Fibroblast of skin of scalp (primary cell): Measurements from ENCODE around the gene MKS1. TPM values are rescaled to one million over a fixed set of nuclear protein-coding genes. Genes with fewer than 3 reads are reported as not detected.

Experiments
- DNase-seq: peaks from one replicate; pipeline ENCODE4 v3.0.0-alpha.2; 2013
- polyA plus RNA-seq, 2 experiments: library from polyadenylated mRNA; unstranded; fragments of 120-200 nt; gene quantifications; one replicate each; pipeline ENCODE4 v1.2.1, GENCODE V29; 2013; ENCODE audit not compliant: insufficient read length in 2 of 2

Gene MKS1
- polyA plus RNA-seq (2013, experiment 1 of 2; ENCODE audit: insufficient read length) = 11.3 TPM
- 11.4 TPM for polyA plus RNA-seq (2013, experiment 2 of 2; ENCODE audit: insufficient read length)

DNA sequence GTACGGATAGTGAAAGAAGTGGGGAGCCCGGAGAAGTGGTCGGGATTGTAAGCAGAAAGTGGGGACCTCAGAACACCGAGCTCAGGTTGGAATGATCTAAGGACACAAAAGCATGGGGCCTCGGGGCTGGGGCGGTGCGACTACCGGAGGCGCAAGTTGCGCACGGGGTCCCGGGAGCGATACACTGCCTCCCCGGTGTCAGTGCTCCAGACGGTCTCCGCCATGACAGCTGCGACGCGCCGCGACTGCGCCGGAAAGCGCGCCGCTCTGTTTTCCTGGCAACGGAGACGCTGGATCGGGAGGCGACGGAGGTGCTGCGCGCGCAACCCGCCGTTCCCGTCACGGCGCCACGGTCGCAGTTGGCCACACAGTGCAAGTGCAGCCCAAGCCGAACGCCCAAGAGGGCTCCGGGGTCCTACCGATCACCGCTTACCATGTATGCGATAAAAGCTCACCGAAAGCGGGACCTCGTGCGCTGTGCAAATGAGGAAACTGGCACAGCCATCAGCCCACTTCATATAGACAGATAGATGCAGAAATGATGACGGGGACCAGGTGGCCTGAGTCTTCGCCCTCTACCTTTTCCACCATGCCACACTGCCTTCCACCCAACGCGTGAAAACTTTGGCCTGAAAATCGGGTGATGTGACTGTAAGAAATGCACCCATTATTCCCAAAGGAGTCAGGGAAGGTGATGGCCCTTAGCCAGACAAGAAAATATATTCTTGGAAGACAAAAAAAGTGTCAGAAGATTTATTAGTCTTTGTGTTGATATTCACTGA, at the start of gene MKS1:
TSS of gene MKS1 (minus strand) at position 249 of the 782 bp plus-strand sequence. CDS start at position 224, 25 bp downstream.
- peak; percentile 91 for DNase-seq

DNA sequence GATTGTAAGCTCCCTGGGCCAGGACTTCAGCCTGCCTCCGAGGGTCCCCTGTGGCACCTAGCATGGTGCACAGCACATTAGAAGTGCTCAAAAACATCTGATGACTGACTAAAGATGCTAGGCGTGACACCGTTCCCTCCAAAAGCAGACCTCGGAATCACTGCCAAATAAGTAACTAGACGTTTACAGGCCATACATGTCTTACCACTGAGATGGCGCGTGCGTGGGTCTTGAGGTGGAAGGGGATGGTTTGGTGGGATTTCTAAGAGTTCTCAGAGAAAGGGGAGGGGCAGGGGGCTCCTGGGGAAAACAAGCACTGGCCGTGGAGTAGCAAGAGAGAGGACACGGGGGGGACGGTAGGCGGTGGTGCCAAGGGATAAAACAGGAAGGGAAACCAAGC, 49.3 kb upstream of the MKS1 start:
- no peak for DNase-seq

DNA sequence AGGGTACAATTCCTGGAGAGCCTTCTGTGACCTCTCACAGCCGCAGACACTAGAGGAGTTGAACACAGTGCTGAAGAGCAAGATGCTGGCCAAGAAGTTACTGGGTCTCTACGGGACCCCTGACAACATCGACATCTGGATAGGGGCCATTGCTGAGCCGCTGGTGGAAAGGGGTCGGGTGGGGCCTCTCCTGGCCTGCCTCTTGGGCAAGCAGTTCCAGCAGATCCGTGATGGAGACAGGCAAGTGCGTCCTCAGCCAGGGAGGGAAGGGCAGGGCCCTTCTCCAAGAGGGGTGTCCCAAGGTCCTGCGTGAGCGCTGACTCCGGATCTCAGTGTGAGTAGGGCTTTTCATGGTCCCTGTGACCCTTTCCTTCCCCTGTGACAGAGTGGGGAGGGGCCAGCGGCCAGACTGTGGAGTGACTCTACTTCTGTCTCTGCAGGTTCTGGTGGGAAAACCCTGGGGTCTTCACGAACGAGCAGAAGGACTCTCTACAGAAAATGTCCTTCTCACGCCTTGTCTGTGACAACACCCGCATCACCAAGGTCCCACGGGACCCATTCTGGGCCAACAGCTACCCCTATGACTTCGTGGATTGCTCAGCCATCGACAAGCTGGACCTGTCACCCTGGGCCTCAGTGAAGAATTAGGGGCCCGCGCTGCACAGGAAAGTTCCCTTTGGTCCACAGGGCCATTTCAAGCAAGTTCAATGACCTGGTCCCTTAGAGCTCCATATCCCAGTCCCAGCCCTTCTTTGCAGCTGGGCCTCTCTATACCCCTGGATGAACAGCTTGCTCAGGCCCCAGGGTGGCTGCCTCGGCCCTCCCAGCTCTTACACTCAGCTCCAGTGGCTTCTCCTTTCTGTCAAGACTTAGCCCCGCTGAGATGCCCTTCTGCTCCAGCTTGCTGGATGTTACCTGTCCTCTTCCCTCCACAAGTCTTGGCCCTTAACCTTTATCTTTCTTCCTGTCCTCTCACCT, 48.6 kb upstream of the MKS1 start:
- DNase-seq = no peak

DNA sequence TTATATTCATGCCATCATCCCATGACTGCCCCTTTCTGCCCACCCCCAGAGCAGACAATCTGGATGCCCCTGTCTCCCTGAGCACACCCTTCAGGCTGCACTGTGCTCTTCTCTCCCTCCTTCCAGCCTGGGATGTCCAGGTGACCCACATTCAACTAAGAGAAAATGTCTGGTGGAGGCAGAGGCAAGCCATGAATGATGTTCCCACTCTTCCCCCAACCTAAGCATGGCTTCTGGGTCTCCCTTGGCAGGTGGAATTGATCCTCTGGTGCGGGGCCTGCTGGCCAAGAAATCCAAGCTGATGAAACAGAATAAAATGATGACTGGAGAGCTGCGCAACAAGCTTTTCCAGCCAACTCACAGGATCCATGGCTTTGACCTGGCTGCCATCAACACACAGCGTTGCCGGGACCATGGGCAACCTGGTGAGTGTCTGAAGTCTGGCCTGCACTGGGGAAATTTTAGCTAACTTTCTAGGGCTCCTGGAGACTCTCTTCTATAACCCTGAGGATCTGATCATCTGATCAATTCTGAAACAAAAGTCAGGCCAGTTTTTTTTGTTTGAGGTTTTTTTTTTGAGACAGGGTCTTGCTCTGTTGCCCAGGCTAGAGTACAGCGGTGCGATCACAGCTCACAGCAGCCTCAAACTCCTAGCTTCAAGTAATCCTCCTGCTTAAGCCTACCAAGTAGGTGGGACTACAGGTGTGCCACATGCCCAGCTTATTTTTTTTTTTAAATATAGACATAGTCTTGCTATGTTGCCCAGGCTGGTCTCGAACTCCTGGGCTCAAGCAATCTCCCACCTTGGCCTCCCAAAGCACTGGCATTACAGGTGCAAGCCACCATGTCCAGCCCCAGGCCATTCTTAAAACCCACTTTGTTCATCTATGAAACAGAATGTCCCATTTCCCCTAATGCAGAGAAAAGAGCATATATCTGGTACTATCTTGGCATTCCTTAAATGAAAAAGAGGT, 47.1 kb upstream of the MKS1 start:
- DNase-seq = no peak

DNA sequence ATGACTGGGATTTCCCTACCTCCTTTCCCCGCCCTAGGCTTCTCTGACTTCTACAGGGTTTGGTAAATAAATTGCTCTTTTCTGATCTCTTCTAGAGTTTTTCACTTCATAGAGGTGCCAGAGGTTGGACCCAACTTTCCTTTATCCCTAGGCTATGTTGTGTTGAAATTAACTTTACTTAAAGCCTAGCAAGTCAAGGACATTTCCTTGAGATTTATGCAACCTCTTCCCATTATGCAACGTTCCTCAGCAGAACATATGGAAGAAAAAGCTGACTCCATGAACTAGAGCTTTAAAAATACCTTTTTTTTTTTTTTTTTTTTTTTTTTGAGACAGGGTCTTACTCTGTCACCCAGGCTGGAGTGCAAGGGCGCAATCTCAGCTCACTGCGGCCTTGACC, 46.2 kb upstream of the MKS1 start:
- no peak for DNase-seq

DNA sequence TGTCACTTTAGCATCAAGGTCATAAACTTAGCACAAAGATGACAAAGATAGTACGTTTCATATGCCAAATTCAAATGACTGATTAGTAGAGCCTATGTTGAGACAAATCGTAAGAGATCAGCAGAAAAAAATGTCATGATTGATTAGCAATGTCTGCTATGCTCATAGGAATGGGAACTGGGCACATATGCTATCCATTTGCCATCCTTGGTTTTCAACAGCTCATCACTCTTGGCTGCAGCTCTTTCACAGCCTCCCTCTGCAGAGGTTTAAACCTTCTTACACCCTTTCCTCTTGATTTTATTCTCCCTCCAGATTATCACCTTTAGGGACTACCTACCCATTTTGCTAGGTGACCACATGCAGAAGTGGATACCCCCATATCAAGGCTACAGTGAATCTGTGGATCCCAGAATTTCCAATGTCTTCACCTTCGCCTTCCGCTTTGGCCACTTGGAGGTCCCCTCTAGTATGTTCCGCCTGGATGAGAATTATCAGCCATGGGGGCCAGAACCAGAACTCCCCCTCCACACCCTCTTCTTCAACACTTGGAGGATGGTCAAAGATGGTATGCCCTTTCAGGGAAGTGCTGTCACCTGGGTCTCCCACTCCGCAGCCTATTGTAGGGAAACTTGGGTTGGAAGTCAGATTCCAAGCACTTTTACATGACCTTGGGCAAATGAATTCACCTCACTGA, 45.5 kb upstream of the MKS1 start:
- no peak for DNase-seq

DNA sequence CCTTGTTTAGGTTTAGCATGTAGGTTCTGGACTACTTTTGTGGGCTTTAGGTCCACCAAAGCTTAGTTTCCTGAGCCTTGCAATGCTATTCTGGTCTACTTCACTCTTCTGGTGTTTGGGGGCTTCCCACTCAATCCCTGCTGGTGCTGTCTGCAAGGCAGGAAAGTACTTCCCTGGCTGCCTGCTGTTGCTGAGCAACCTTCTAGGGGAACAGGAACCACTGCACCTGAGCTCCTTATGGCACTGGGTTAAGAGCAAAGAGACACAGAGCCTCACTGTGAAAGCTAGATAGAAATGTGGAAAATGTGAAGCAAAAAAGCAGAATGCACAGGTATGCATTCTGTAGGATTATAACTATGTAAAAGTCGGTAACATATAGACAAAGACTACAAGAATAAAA, 44.7 kb upstream of the MKS1 start:
- DNase-seq = no peak

DNA sequence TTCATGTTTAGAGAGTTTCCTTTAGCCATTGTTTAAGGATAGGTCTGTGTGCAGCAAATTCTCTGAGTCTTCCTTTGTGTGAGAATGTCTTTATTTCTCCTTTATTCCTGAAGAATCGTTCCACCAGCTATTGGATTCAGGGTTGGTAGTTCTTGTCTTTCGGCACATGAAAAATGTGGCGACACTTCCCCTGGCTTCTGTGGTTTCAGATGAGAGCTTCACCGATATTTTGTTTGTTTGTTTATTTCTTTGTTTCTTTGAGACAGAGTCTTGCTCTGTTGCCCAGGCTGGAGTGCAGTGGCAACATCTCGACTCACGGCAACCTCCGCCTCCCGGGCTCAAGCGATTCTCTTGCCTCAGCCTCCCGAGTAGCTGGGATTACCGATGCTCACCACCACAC, 43.1 kb upstream of the MKS1 start:
- DNase-seq = no peak

DNA sequence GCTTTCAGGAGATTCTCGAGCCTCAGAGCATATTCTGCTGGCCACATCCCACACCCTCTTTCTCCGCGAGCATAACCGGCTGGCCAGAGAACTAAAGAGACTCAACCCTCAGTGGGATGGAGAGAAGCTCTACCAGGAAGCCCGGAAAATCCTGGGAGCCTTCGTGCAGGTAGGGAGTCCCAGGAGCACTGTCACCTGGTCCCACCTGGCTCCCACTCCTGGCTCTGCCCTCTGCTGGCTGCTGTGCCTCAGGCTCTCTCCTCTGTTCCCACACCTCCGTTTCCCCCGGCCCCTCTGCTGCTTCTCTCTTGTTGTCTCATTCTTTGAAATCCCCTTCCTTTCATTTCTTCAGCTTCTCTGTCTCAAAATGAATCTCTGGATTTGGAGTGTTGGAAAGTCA, 35.7 kb upstream of the MKS1 start:
- no peak for DNase-seq

DNA sequence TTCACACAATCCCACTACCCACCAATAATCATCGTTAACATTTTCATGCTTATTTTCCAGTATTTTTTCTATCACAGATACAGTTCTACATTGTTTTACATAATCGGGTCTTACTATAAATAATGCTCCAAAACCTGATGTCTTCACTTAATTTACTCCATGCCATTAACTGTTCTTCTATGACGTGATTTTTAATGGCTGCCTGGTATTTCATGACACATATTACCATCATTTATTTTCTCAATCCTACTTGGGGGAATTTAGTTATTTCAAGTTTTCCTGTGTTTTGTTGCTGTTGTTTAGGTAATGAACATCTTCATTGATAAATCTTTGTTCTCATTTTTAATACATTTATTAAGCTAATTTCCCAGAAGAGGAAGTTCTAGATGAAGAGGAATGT, 34.0 kb upstream of the MKS1 start:
- DNase-seq = no peak

DNA sequence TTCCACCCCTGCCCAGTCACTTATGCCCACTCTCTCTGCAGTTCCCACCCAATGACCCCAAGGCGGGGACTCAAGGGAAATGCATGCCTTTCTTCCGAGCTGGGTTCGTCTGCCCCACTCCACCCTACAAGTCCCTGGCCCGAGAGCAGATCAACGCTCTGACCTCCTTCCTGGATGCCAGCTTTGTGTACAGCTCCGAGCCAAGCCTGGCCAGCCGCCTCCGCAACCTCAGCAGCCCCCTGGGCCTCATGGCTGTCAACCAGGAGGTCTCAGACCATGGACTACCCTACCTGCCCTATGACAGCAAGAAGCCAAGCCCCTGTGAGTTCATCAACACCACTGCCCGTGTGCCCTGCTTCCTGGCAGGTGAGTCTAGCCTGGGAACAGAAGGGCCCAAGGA, 33.1 kb upstream of the MKS1 start:
- DNase-seq = no peak

DNA sequence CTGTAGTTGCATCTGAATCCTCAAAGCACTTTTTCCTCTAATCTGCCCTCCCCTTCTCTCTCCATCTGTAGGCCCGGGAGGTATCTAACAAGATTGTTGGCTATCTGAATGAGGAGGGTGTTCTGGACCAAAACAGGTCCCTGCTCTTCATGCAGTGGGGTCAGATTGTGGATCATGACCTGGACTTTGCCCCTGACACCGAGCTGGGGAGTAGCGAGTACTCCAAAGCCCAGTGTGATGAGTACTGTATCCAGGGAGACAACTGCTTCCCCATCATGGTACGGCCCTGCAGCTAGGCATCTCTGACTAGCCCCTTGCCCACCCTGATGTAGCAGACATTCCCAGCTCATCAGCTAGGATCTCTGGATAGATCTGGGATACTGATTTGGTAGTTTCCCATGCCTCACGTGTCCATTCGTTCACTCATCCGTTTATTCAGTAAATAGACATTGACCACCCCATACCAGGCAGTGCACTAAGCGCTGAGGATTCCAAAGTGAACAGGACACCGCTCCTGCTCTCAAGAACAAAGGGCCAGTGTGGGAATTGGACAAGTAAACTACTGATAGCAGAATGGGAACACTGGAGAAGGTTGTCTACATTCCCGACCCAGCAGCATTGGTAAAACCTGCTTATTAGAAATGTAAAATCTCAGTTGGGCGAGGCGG, 31.4 kb upstream of the MKS1 start:
- no peak for DNase-seq

DNA sequence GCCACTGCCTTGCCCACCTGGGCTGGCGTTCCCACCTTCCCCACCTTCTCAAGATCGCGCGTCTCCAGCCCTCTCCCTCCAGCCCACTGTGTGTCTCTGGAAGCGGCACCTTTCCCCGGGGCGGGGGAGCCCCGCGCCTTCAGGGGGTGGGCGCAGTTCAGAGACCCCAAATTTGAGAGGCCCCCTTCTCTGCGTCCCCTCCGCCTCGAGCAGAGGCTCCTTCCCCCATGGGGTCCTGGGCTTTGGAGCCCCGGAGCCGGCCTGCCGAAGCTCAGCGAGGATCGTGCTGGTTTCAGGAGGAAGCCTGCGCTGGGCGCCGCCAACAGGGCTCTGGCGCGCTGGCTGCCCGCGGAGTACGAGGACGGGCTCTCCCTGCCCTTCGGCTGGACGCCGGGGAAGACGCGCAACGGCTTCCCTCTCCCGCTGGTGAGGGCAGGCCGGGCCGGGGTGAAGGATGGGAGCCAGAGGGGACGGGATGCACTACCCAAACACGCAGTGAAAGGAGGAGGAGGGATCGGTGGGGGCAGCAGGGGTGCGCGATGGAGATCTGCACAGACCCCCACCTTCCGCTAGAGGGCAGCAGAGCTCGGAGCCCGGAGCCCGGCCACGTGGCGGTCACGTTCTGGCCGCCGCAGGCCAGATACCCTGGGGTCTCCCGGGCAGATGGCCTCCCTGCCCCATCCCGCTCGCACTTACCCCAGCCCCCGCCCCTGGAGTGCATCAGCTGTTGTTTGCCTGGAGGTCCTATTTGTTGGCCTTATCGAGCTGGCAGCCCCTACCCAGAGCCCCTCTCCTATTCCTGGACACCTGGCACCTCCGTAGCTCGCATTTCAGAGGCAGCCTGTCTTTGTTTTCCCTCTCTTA, 30.4 kb upstream of the MKS1 start:
- peak; percentile 58 for DNase-seq

DNA sequence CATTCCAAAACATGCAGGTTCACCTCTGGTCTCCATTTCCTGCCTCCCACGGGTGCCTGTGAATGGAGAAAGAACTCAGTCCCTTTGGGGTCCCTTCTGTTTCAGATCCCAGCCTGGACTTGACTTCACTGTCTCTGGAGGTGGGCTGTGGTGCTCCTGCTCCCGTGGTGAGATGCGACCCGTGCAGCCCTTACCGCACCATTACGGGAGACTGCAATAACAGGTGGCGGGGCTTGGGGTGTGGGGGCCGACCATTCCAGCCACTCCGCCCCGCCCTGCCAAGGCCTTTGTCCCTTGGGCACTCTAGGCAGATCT, 29.9 kb upstream of the MKS1 start:
- DNase-seq = no peak

DNA sequence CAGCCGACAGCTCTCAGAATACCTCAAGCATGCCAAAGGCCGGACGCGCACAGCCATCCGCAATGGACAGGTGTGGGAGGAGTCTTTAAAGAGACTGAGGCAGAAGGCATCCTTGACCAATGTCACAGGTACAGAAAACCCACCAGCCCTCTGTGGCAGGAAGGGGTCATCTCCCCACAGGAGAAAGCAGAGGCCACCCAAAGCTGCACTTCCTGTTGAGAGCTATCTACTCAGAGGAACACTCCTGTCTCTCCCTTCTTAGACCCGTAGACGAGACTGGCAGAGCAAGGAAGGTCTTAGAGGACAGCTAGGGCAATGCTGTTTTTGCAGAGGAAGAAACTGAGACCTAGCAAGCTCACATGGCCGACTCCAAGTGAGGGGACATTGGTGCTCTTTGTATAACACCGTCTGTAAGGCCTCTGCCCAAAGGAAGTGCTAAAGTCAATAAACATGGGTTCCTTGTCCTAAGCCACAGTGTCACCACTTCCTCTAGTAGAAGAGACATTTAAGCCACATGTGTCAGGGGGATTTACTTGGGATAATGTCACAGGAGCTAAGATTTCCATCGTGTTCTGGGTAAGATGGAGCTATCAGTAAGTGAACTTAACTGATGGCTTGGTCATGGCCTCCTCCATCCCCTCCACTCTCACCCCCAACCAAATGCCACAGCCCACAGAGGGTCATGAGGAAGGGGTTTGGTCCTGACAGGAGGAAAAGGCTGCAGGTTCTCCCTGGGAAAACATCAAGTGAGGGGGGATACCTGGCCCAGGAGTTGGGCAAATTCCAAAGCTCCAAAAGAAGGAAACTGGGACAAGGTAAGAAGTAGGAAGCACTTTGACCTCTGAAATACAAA, 28.7 kb upstream of the MKS1 start:
- no peak for DNase-seq

DNA sequence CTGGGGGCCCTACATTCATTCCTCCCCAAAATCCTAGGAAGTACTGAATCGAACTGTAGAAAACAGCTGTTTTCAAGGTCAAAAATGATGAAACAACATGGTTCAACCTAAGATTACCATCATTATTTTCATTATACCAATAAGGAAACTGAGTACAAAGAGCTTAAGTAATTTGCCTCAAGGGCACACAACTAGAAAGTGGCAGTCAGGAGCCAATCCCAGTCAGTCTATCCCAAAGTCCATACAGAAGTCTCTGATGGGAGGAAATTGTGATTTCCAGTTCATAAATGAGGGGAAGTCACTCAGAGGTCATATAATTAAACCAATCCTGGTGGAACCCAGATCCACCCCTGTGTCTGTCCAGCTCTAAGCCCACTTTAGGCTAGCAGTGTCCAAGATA, 27.7 kb upstream of the MKS1 start:
- no peak for DNase-seq

DNA sequence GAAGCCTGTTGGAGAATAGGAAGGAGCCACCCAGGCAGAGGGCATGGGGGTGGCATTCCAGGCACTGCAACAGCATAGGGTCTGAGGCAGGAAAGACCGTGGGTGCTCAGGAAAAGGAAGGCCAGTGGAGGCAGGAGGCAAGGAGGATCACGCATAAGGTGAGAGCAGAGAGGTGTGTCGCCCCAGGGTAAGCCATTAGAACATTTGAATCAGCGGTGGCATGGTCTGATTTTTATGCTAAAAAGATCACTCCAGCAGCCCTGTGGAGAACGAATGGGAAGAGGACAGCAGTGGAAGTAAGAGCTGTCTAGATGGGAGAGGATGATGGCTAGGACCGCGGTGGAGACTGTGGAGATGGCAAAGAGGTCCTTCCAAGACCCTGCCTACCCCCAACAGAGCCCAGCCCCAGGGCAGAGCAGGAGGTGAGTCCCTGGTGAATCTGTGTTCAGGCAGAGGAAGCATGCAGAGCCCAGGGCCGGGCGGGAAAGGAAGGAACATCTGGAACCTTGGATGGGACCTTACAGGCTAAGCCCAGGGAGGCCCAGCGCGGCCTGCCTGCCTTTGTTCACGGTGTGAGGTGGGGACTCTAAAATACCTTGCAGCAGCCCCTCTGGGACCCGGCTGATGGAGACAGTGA, 27.2 kb upstream of the MKS1 start:
- no peak for DNase-seq

DNA sequence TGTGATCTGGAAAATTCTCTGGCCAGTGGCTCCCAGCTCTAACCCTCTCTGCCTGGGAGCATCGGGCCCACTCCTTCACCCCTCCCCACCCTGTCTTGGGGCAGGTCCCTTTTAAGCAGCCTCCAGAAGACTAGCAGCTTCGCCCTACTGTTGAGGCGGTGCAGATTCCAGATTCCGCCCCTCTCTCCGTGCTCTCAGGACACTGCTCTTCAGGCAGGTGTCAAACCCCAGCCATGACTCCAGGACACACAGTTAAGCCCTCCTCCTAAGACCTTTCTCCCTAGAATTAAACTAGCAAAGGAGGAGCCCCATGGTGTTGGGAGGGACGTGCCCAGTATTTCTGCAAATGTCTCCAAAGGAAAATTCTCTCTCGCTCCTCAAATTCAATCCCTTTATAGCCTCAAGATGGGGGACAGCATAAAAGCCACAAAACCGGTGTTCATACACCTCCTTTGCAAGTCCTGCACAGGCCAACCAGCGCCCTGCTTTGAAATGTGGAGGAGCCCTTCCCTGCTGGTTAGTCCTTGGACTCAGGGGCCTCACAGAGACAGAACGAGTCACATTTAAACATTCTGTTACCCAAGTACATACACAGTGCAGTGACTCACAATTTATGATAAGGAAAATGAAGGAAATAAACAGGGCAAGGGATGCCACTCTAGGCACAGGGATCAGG, 26.5 kb upstream of the MKS1 start:
- no peak for DNase-seq
